AG04450 (cell line): ENCODE results near the gene CADPS2. TPM values are rescaled to one million over a fixed set of nuclear protein-coding genes. Genes with fewer than 3 reads are reported as not detected.

Experiments used
- CTCF ChIA-PET: fragments of 300-600, 350-600 bp; formaldehyde crosslinking; extraction: SDS; loops from one replicate; lab custom pipeline; 2022; ENCODE audit warnings: antibody characterized with exemption, inconsistent platforms; lab: Charles Lee
- POLR2A ChIA-PET: fragments of 350-600 bp; formaldehyde crosslinking; extraction: SDS; loops from one replicate; lab custom pipeline; 2021; ENCODE audit warnings: antibody characterized with exemption, inconsistent platforms; lab: Yijun Ruan, JAX
- DNase-seq: peaks from one replicate; pipeline ENCODE4 v3.0.0-alpha.2; 2011; ENCODE audit warnings: low read depth, low spot score
- H3K27ac ChIP-seq: one replicate; pipeline ENCODE4 v1.5.1; 2012; ENCODE audit warnings: low read depth, low read length, control low read depth
- H3K27me3 ChIP-seq: one replicate; pipeline ENCODE4 v1.6.0; 2012; ENCODE audit warnings: low read length; ENCODE audit not compliant: control insufficient read depth, insufficient read depth
- H3K4me3 ChIP-seq: 2 replicates; pipeline ENCODE4 v1.5.1; 2011; ENCODE audit warnings: mild to moderate bottlenecking, low read depth, low read length, control low read depth
- H3K9me3 ChIP-seq: 2 replicates; pipeline ENCODE4 v1.5.1; 2012; ENCODE audit warnings: low read length; ENCODE audit not compliant: control insufficient read depth, insufficient read depth
- CTCF ChIP-seq: IDR thresholded peaks from 2 replicates; pipeline ENCODE4 v1.5.1; 2011; ENCODE audit warnings: low read depth, low read length, control low read depth, inconsistent platforms
- polyA plus RNA-seq: library from polyadenylated mRNA; depleted of rRNA; stranded (reverse); fragments of >200 nt; gene quantifications from 2 replicates; pipeline ENCODE4 v1.2.3, GENCODE V29; 2011

Gene CADPS2
- polyA plus RNA-seq, 1 experiment = 0.41 TPM

- no peaks in the 10 kb centered on the region for H3K27me3 ChIP-seq
- ChIA-PET POLR2A (no interaction called here), CTCF (no interaction called here)
- DNase-seq = no peak
- peaks cover 6% of the 10 kb centered on the region for H3K9me3 ChIP-seq
- no peak overlapping the region for H3K4me3 ChIP-seq
- no peak overlapping the region for H3K27ac ChIP-seq
- TF ChIP-seq CTCF = no peak
Measured at GRCh38 chr7:122858320-122858719, 27.9 kb downstream of the CADPS2 start.

GRCh38 chr7:122850528-122850927 lies 35.7 kb downstream of the CADPS2 start:
- POLR2A ChIA-PET = no interaction called here
- Histone ChIP-seq H3K4me3 (no peak overlapping the region), H3K9me3 (peaks cover 16% of the 10 kb centered on the region), H3K27ac (no peak overlapping the region), H3K27me3 (no peaks in the 10 kb centered on the region)
- CTCF ChIA-PET = no interaction called here
- no peak for DNase-seq
- TF ChIP-seq CTCF = no peak

GRCh38 chr7:122849957-122850328 lies 36.3 kb downstream of the CADPS2 start:
- no peak for DNase-seq
- Histone ChIP-seq H3K4me3 (no peak overlapping the region), H3K9me3 (peaks cover 16% of the 10 kb centered on the region), H3K27me3 (no peaks in the 10 kb centered on the region), H3K27ac (no peak overlapping the region)
- ChIA-PET CTCF (no interaction called here), POLR2A (no interaction called here)
- TF ChIP-seq CTCF = no peak

- H3K27ac ChIP-seq = no peak overlapping the region
- H3K27me3 ChIP-seq = no peaks in the 10 kb centered on the region
- H3K9me3 ChIP-seq = peaks cover 16% of the 10 kb centered on the region
- POLR2A ChIA-PET = no interaction called here
- no peak for DNase-seq
- no peak for TF ChIP-seq CTCF
- CTCF ChIA-PET = no interaction called here
- no peak overlapping the region for H3K4me3 ChIP-seq
Measured at GRCh38 chr7:122849322-122849956, 36.8 kb downstream of the CADPS2 start.

GRCh38 chr7:122847871-122848473 lies 38.3 kb downstream of the CADPS2 start:
- Histone ChIP-seq H3K27me3 (no peaks in the 10 kb centered on the region), H3K9me3 (peaks cover 11% of the 10 kb centered on the region), H3K4me3 (no peak overlapping the region), H3K27ac (no peak overlapping the region)
- no peak for DNase-seq
- CTCF ChIA-PET = no interaction called here
- no peak for TF ChIP-seq CTCF
- POLR2A ChIA-PET = no interaction called here
